WTC11 (cell line): ENCODE measurements around the gene B4GALT3. TPM values are rescaled to one million over a fixed set of nuclear protein-coding genes. Genes with fewer than 3 reads are reported as not detected.

Source experiments
- ATAC-seq: fragments of 200-7000 bp; cut with Tn5 transposase; 2 replicates; pipeline ENCODE4 v1.10.0; 2021; ENCODE audit warnings: mild to moderate bottlenecking, moderate library complexity
- CTCF ChIA-PET: fragments of 300-600 bp; sonication (Branson Sonifier 250); formaldehyde crosslinking; loops from one replicate; lab custom pipeline; 2021; ENCODE audit warnings: antibody characterized with exemption; lab: Charles Lee
- POLR2A ChIA-PET: fragments of 350-600 bp; sonication (Branson Sonifier 250); formaldehyde crosslinking; loops from one replicate; lab custom pipeline; 2021; ENCODE audit warnings: antibody characterized with exemption; lab: Charles Lee
- DNase-seq: peaks from one replicate; pipeline ENCODE4 v3.0.0; 2021; ENCODE audit warnings: low spot score
- H3K27ac Mint-ChIP-seq: 2 replicates; pipeline ENCODE4 v1.8.0; 2021; ENCODE audit warnings: mixed read lengths
- H3K27me3 Mint-ChIP-seq: 2 replicates; pipeline ENCODE4 v1.8.0; 2021; ENCODE audit warnings: low read depth, mild to moderate bottlenecking, moderate library complexity, mixed read lengths
- H3K36me3 Mint-ChIP-seq: 2 replicates; pipeline ENCODE4 v1.8.0; 2021; ENCODE audit warnings: mixed read lengths
- H3K4me1 Mint-ChIP-seq: 2 replicates; pipeline ENCODE4 v1.8.0; 2022; ENCODE audit warnings: mixed read lengths
- H3K4me3 Mint-ChIP-seq: 2 replicates; pipeline ENCODE4 v1.8.0; 2021; ENCODE audit warnings: mild to moderate bottlenecking, moderate library complexity, mixed read lengths
- H3K9me3 Mint-ChIP-seq: 2 replicates; pipeline ENCODE4 v1.8.0; 2021; ENCODE audit warnings: mixed read lengths
- E2F5 ChIP-seq: sonication (generic); formaldehyde crosslinking; IDR thresholded peaks from 2 replicates; pipeline ENCODE4 v1.8.1; 2022; ENCODE audit warnings: mild to moderate bottlenecking, moderate library complexity, missing genetic modification reagents
- ETV6 ChIP-seq: sonication (generic); formaldehyde crosslinking; IDR thresholded peaks from 2 replicates; pipeline ENCODE4 v1.8.1; 2022; ENCODE audit warnings: mild to moderate bottlenecking, missing genetic modification reagents
- HMGA2 ChIP-seq: fragments of 250-450 bp; sonication (Bioruptor Pico); IDR thresholded peaks from 2 replicates; pipeline ENCODE4 v1.4.0; 2021; ENCODE audit warnings: mild to moderate bottlenecking, moderate library complexity
- JUN ChIP-seq: sonication (generic); formaldehyde crosslinking; IDR thresholded peaks from 2 replicates; pipeline ENCODE4 v1.8.0; 2023; ENCODE audit warnings: mild to moderate bottlenecking, missing genetic modification reagents
- MYBL2 ChIP-seq: sonication (generic); formaldehyde crosslinking; IDR thresholded peaks from 2 replicates; pipeline ENCODE4 v1.8.1; 2023; ENCODE audit warnings: mild to moderate bottlenecking, moderate library complexity, missing genetic modification reagents
- NR2C2 ChIP-seq: sonication (generic); formaldehyde crosslinking; IDR thresholded peaks from 2 replicates; pipeline ENCODE4 v1.8.0; 2022; ENCODE audit warnings: mild to moderate bottlenecking, missing genetic modification reagents
- SMAD3 ChIP-seq: sonication (generic); formaldehyde crosslinking; IDR thresholded peaks from 2 replicates; pipeline ENCODE4 v1.8.0; 2022; ENCODE audit warnings: missing genetic modification reagents, mild to moderate bottlenecking, borderline replicate concordance
- TCF7 ChIP-seq: sonication (generic); formaldehyde crosslinking; IDR thresholded peaks from 2 replicates; pipeline ENCODE4 v1.8.0; 2022; ENCODE audit warnings: mild to moderate bottlenecking, low read depth, missing genetic modification reagents, moderate library complexity
- ZNF317 ChIP-seq: sonication (generic); formaldehyde crosslinking; IDR thresholded peaks from 2 replicates; pipeline ENCODE4 v1.8.1; 2023; ENCODE audit warnings: low read depth, mild to moderate bottlenecking, moderate library complexity, missing genetic modification reagents, borderline replicate concordance
- ZNF425 ChIP-seq: fragments of 250-450 bp; sonication (Bioruptor Pico); conservative IDR thresholded peaks from 2 replicates; pipeline ENCODE4 v1.9.0; 2021; ENCODE audit warnings: mild to moderate bottlenecking
- ZSCAN18 ChIP-seq: fragments of 250-450 bp; sonication (Bioruptor Pico); IDR thresholded peaks from 2 replicates; pipeline ENCODE4 v2.1.2; 2022; ENCODE audit warnings: mild to moderate bottlenecking, moderate library complexity
- total RNA-seq: library from RNA; stranded (reverse); gene quantifications from 3 replicates; pipeline ENCODE4 v1.2.3, GENCODE V29; 2021
- TF ChIP-seq, protein P1 (sequence below): sonication (generic); formaldehyde crosslinking; IDR thresholded peaks from 2 replicates; pipeline ENCODE4 v1.8.0; 2023; ENCODE audit warnings: missing genetic modification reagents, mild to moderate bottlenecking, borderline replicate concordance
- TF ChIP-seq, protein P2 (sequence below): fragments of 250-450 bp; sonication (Bioruptor Pico); IDR thresholded peaks from 2 replicates; pipeline ENCODE4 v1.9.0; 2021; ENCODE audit warnings: moderate library complexity, mild to moderate bottlenecking, inconsistent platforms, borderline replicate concordance
- TF ChIP-seq, protein P3 (sequence below): sonication (generic); formaldehyde crosslinking; IDR thresholded peaks from 2 replicates; pipeline ENCODE4 v1.8.1; 2023; ENCODE audit warnings: mild to moderate bottlenecking, moderate library complexity, missing genetic modification reagents
- TF ChIP-seq, protein P4 (sequence below): sonication (generic); formaldehyde crosslinking; IDR thresholded peaks from 2 replicates; pipeline ENCODE4 v1.8.0; 2022; ENCODE audit warnings: mild to moderate bottlenecking, missing genetic modification reagents

B4GALT3 gene
- total RNA-seq, 1 experiment from 2014 or later, result 40.1 TPM

GRCh38 chr1:161182214-161182613 is 4.9 kb upstream of the B4GALT3 start:
- no peak for ATAC-seq
- no peak for TF ChIP-seq E2F5 (CRISPR knock-in tag)
- TF ChIP-seq, protein P1, sequence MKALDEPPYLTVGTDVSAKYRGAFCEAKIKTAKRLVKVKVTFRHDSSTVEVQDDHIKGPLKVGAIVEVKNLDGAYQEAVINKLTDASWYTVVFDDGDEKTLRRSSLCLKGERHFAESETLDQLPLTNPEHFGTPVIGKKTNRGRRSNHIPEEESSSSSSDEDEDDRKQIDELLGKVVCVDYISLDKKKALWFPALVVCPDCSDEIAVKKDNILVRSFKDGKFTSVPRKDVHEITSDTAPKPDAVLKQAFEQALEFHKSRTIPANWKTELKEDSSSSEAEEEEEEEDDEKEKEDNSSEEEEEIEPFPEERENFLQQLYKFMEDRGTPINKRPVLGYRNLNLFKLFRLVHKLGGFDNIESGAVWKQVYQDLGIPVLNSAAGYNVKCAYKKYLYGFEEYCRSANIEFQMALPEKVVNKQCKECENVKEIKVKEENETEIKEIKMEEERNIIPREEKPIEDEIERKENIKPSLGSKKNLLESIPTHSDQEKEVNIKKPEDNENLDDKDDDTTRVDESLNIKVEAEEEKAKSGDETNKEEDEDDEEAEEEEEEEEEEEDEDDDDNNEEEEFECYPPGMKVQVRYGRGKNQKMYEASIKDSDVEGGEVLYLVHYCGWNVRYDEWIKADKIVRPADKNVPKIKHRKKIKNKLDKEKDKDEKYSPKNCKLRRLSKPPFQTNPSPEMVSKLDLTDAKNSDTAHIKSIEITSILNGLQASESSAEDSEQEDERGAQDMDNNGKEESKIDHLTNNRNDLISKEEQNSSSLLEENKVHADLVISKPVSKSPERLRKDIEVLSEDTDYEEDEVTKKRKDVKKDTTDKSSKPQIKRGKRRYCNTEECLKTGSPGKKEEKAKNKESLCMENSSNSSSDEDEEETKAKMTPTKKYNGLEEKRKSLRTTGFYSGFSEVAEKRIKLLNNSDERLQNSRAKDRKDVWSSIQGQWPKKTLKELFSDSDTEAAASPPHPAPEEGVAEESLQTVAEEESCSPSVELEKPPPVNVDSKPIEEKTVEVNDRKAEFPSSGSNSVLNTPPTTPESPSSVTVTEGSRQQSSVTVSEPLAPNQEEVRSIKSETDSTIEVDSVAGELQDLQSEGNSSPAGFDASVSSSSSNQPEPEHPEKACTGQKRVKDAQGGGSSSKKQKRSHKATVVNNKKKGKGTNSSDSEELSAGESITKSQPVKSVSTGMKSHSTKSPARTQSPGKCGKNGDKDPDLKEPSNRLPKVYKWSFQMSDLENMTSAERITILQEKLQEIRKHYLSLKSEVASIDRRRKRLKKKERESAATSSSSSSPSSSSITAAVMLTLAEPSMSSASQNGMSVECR (CRISPR knock-in tag), result no peak
- TF ChIP-seq MYBL2, result no peak
- no peak for TF ChIP-seq HMGA2 (CRISPR knock-in tag)
- TF ChIP-seq ETV6 (CRISPR knock-in tag), result no peak
- TF ChIP-seq SMAD3 (CRISPR knock-in tag), result no peak
- TF ChIP-seq, protein P2, sequence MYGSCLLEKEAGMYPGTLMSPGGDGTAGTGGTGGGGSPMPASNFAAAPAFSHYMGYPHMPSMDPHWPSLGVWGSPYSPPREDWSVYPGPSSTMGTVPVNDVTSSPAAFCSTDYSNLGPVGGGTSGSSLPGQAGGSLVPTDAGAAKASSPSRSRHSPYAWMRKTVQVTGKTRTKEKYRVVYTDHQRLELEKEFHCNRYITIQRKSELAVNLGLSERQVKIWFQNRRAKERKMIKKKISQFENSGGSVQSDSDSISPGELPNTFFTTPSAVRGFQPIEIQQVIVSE, result no peak
- TF ChIP-seq, protein P3, sequence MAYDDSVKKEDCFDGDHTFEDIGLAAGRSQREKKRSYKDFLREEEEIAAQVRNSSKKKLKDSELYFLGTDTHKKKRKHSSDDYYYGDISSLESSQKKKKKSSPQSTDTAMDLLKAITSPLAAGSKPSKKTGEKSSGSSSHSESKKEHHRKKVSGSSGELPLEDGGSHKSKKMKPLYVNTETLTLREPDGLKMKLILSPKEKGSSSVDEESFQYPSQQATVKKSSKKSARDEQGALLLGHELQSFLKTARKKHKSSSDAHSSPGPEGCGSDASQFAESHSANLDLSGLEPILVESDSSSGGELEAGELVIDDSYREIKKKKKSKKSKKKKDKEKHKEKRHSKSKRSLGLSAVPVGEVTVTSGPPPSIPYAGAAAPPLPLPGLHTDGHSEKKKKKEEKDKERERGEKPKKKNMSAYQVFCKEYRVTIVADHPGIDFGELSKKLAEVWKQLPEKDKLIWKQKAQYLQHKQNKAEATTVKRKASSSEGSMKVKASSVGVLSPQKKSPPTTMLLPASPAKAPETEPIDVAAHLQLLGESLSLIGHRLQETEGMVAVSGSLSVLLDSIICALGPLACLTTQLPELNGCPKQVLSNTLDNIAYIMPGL (CRISPR knock-in tag), result no peak
- no peak for TF ChIP-seq ZSCAN18 (CRISPR knock-in tag)
- no peak for TF ChIP-seq ZNF317 (CRISPR knock-in tag)
- no peak for TF ChIP-seq ZNF425 (CRISPR knock-in tag)
- no peak for TF ChIP-seq NR2C2 (CRISPR knock-in tag)
- TF ChIP-seq, protein P4, sequence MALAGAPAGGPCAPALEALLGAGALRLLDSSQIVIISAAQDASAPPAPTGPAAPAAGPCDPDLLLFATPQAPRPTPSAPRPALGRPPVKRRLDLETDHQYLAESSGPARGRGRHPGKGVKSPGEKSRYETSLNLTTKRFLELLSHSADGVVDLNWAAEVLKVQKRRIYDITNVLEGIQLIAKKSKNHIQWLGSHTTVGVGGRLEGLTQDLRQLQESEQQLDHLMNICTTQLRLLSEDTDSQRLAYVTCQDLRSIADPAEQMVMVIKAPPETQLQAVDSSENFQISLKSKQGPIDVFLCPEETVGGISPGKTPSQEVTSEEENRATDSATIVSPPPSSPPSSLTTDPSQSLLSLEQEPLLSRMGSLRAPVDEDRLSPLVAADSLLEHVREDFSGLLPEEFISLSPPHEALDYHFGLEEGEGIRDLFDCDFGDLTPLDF (CRISPR knock-in tag), result no peak
- TF ChIP-seq JUN (CRISPR knock-in tag), result no peak
- TF ChIP-seq TCF7, result no peak
- no peak overlapping the region for H3K4me3 Mint-ChIP-seq
- no peaks in the 10 kb centered on the region for H3K9me3 Mint-ChIP-seq
- no peak overlapping the region for H3K27ac Mint-ChIP-seq
- no peak for DNase-seq
- POLR2A ChIA-PET, result no interaction called here
- CTCF ChIA-PET, result interaction anchor here (1.1 to 2.5 kb wide), 5 partner anchors 12 to 108 kb away, joined by 3 to 7 read pairs (median 3); partner anchors contain the start of genes PPOX and TOMM40L
- H3K4me1 Mint-ChIP-seq, result peaks cover 14% of the 10 kb centered on the region
- no peaks in the 10 kb centered on the region; the same call in 1 of the 2 replicates for H3K27me3 Mint-ChIP-seq
- no peaks in the 10 kb centered on the region for H3K36me3 Mint-ChIP-seq
